Mucosa of rectum (tissue), 2 donors: ENCODE results near the gene UGT1A7.

Experiments
- H3K27ac ChIP-seq, 2 donors: one replicate each; pipeline ENCODE4 v1.7.0; 2013; ENCODE audit warnings: inconsistent platforms in 2 of 2, low read depth in 2 of 2, low read length in 2 of 2
- H3K27me3 ChIP-seq, 2 donors: one replicate each; pipeline ENCODE4 v1.7.0; 2013; ENCODE audit warnings: low read length in 2 of 2; ENCODE audit not compliant: control insufficient read depth in 2 of 2, insufficient read depth in 2 of 2
- H3K36me3 ChIP-seq, 2 donors: one replicate each; pipeline ENCODE4 v1.7.0; 2013; ENCODE audit warnings: low read length in 2 of 2; ENCODE audit not compliant: control insufficient read depth in 2 of 2, insufficient read depth in 2 of 2
- H3K4me1 ChIP-seq, 2 donors: one replicate each; pipeline ENCODE4 v1.7.0; 2013; ENCODE audit warnings: low read length in 2 of 2, mild to moderate bottlenecking in 1 of 2; ENCODE audit not compliant: control insufficient read depth in 2 of 2, insufficient read depth in 2 of 2
- H3K4me3 ChIP-seq, 2 donors: one replicate each; pipeline ENCODE4 v1.7.0; 2013; ENCODE audit warnings: low read length in 2 of 2
- H3K9ac ChIP-seq, 2 donors: one replicate each; pipeline ENCODE4 v1.7.0; 2013; ENCODE audit warnings: low read length in 2 of 2, low read depth in 1 of 2, mild to moderate bottlenecking in 1 of 2
- H3K9me3 ChIP-seq, 2 donors: one replicate each; pipeline ENCODE4 v1.7.0; 2013; ENCODE audit warnings: low read length in 2 of 2; ENCODE audit not compliant: control insufficient read depth in 2 of 2
- donor health status: healthy.
- donor health status: Normal muscosa, but diverticular disease.

Gene UGT1A7

GRCh38 chr2:233793465-233794127 lies 111.9 kb downstream of the UGT1A7 start:
- Histone ChIP-seq H3K27me3 (peaks cover 0 to 3% of the 10 kb centered on the region in 2 donors), H3K4me1 (no peaks in the 10 kb centered on the region), H3K9me3 (no peaks in the 10 kb centered on the region), H3K9ac (no peak overlapping the region), H3K4me3 (no peak overlapping the region), H3K27ac (no peak overlapping the region), H3K36me3 (no peaks in the 10 kb centered on the region)

GRCh38 chr2:233794128-233794658 lies 112.5 kb downstream of the UGT1A7 start:
- no peak overlapping the region for H3K9ac ChIP-seq
- H3K27ac ChIP-seq, result no peak overlapping the region
- H3K9me3 ChIP-seq, result no peaks in the 10 kb centered on the region
- peaks cover 0 to 3% of the 10 kb centered on the region in 2 donors for H3K27me3 ChIP-seq
- no peaks in the 10 kb centered on the region for H3K36me3 ChIP-seq
- no peaks in the 10 kb centered on the region for H3K4me1 ChIP-seq
- no peak overlapping the region for H3K4me3 ChIP-seq

GRCh38 chr2:233795735-233796171 lies 114.1 kb downstream of the UGT1A7 start:
- Histone ChIP-seq H3K4me1 (no peaks in the 10 kb centered on the region), H3K27me3 (peaks cover 0 to 3% of the 10 kb centered on the region in 2 donors), H3K27ac (no peak overlapping the region), H3K9me3 (no peaks in the 10 kb centered on the region), H3K36me3 (no peaks in the 10 kb centered on the region), H3K4me3 (no peak overlapping the region), H3K9ac (no peak overlapping the region)

DNA sequence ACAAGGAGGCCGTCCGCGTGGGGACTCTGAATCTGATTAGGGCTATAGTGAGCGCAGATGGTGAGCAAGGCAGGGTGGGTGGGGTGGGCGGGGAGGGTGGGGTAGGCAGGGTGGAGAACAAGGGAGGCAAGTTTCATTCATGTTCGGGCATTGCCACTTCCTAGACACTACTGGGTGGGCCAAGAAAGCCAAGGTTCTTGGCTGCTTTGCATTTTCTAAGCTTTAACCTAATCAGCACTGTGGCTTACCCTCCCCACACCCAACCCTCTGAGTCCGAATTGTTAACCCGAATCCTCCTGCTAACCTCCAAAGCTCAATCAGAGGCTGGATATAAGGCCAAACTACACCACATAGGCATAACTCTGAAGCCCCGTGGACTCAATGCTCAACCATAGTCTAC lies 114.6 kb downstream of the UGT1A7 start:
- Histone ChIP-seq H3K27me3 (peaks cover 0 to 3% of the 10 kb centered on the region in 2 donors), H3K4me3 (no peak overlapping the region), H3K27ac (no peak overlapping the region), H3K9ac (no peak overlapping the region), H3K4me1 (no peaks in the 10 kb centered on the region), H3K36me3 (no peaks in the 10 kb centered on the region), H3K9me3 (no peaks in the 10 kb centered on the region)

DNA sequence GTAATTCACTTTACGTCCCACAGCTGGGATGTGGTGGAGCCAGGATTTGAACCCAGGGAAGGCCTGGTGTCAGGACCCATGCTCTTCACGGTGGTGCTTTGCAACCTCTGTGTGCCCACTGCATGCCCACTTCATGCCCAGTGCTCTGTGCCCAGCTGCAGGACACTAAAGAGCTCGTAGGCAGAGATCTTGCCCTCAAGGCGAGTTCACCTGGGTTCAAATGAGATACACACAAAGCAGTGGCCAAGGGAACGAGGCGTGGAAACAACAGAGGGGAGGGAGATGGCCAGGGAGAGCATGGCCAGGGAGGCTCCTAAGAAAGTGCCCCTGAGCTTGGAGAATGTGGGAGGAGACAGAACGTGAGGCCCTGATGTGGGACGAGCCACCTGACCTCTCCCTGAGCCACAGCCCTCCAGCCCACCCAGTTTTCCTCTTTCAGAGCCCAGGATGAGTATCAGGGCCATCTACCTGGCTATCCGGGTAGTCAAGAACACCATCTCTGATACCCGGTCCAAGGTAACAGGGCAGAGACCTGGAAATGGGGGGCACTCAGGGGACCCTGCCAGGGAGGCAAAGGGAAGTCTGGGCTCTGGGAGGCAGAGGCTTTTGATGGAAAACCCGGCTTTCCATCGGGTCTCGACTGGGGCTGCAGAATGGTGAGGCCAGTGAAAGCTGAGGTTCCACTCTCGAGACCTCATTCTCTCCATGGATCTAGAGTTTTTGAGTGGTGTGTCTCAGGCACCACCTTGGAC lies 116.8 kb downstream of the UGT1A7 start:
- Histone ChIP-seq H3K36me3 (no peaks in the 10 kb centered on the region), H3K27ac (no peak overlapping the region), H3K4me1 (no peaks in the 10 kb centered on the region), H3K9ac (no peak overlapping the region), H3K27me3 (peaks cover 0 to 4% of the 10 kb centered on the region in 2 donors), H3K9me3 (no peaks in the 10 kb centered on the region), H3K4me3 (no peak overlapping the region)

GRCh38 chr2:233799087-233799665 lies 117.5 kb downstream of the UGT1A7 start:
- H3K9ac ChIP-seq, result no peak overlapping the region

DNA sequence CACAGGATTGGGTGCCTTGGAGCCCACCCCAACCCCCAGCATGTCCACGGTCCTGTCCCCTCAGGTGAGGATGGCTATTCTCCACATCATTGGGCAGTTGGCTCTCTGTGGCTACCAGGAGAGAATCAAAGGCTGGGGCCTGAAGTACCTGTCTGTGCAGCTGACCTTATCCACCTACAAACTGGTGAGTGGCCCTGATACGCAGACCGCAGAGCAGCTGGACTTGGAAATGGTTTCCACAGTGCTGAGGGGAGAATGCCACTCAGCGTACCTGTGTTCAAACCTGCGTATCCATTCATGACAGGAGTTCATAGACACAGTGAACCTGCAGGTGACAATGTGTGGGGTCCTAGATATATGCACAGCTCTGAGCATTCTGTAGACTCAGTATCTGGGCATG lies 118.0 kb downstream of the UGT1A7 start:
- Histone ChIP-seq H3K4me1 (no peaks in the 10 kb centered on the region), H3K9me3 (no peaks in the 10 kb centered on the region), H3K4me3 (no peak overlapping the region), H3K9ac (no peak overlapping the region), H3K27me3 (peaks cover 0 to 9% of the 10 kb centered on the region in 2 donors), H3K27ac (no peak overlapping the region), H3K36me3 (no peaks in the 10 kb centered on the region)

More at GRCh38 chr2:233799087-233799665, 117.5 kb downstream of the UGT1A7 start:
- Histone ChIP-seq H3K36me3 (no peaks in the 10 kb centered on the region), H3K4me1 (no peaks in the 10 kb centered on the region), H3K4me3 (no peak overlapping the region), H3K27ac (no peak overlapping the region), H3K27me3 (peaks cover 0 to 9% of the 10 kb centered on the region in 2 donors), H3K9me3 (no peaks in the 10 kb centered on the region)

DNA sequence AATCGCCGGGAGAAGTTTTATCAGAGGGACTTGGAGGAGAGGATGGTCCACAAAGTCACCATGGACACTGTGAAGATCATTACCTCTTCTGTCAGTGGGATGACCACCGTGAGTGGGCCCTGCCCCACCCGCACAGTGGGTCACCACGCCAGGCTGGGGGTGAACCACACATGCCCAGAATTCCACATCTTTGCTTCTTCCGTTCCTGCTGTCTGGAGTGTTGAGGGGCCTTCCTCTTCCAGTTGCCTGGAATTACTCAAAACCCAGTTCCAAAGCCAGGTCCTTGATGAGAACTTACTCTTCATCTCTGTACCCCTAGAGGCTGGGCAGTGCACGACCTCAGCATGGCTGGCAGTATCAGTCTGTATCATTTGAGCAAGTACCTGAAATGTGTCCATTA lies 118.5 kb downstream of the UGT1A7 start:
- H3K4me1 ChIP-seq, result no peaks in the 10 kb centered on the region
- H3K4me3 ChIP-seq, result no peak overlapping the region
- no peak overlapping the region for H3K27ac ChIP-seq
- H3K36me3 ChIP-seq, result no peaks in the 10 kb centered on the region
- H3K9ac ChIP-seq, result no peak overlapping the region
- no peaks in the 10 kb centered on the region for H3K9me3 ChIP-seq
- peaks cover 0 to 9% of the 10 kb centered on the region in 2 donors for H3K27me3 ChIP-seq

GRCh38 chr2:233801357-233802131 lies 119.8 kb downstream of the UGT1A7 start:
- no peak overlapping the region for H3K4me3 ChIP-seq
- H3K27ac ChIP-seq, result no peak overlapping the region
- H3K4me1 ChIP-seq, result no peaks in the 10 kb centered on the region
- H3K27me3 ChIP-seq, result peaks cover 0 to 9% of the 10 kb centered on the region in 2 donors
- H3K36me3 ChIP-seq, result no peaks in the 10 kb centered on the region
- no peak overlapping the region for H3K9ac ChIP-seq
- H3K9me3 ChIP-seq, result no peaks in the 10 kb centered on the region
